Uterus (tissue), 4 donors: ENCODE results near the gene C5. TPM values are rescaled to one million over a fixed set of nuclear protein-coding genes. Genes with fewer than 3 reads are reported as not detected.
A peak's percentile ranks its signal among the peaks of the same experiment; 100 is the strongest.

Source experiments
- DNase-seq, 2 donors: peaks; one replicate each; pipeline ENCODE4 v3.0.0-alpha.2; 2019 to 2020
- H3K27ac ChIP-seq, 2 donors: fragments of 200-600 bp; sonication (generic); 1 replicate in 1 of 2; 2 replicates in 1 of 2; pipeline ENCODE4 v1.5.1; 2016 to 2018
- H3K27me3 ChIP-seq, 2 donors: fragments of 200-600 bp; sonication (generic); one replicate each; pipeline ENCODE4 v1.5.1; 2018 to 2019; ENCODE audit warnings: control low read depth in 1 of 2
- H3K36me3 ChIP-seq, 2 donors: fragments of 200-600 bp; sonication (generic); one replicate each; pipeline ENCODE4 v1.5.1; 2019; ENCODE audit warnings: control low read depth in 1 of 2
- H3K4me1 ChIP-seq, 2 donors: fragments of 200-600 bp; sonication (generic); one replicate each; pipeline ENCODE4 v1.5.1; 2018 to 2019; ENCODE audit warnings: control low read depth in 1 of 2
- H3K4me3 ChIP-seq, 2 donors: fragments of 200-600 bp; sonication (generic); 1 replicate in 1 of 2; 2 replicates in 1 of 2; pipeline ENCODE4 v1.5.1; 2018 to 2019; ENCODE audit warnings: mild to moderate bottlenecking in 1 of 2
- H3K9me3 ChIP-seq, 2 donors: fragments of 200-600 bp; sonication (generic); one replicate each; pipeline ENCODE4 v1.5.1; 2019; ENCODE audit warnings: control low read depth in 1 of 2
- CTCF ChIP-seq, 4 experiments: fragments of 200-600 bp in 2 of 4; fragments of 450-650 bp in 2 of 4; sonication (generic) in 2 of 4; IDR thresholded peaks; one replicate each; pipeline ENCODE4 v1.5.1; 2016 to 2019; ENCODE audit warnings: antibody characterized with exemption in 4 of 4, mild to moderate bottlenecking in 2 of 4, moderate library complexity in 1 of 4
- POLR2A ChIP-seq, 2 donors: fragments of 450-650 bp; IDR thresholded peaks; one replicate each; pipeline ENCODE4 v1.6.1; 2016; ENCODE audit warnings: antibody characterized with exemption in 2 of 2, mild to moderate bottlenecking in 1 of 2, moderate library complexity in 1 of 2
- intact Hi-C: fragments of 100-400 bp; cut with DNase I; formaldehyde crosslinking; loops from one replicate; pipeline ENCODE4 v1.15.1; 2023; ENCODE audit warnings: low total_unique reads
- total RNA-seq, 4 donors: library from RNA; depleted of rRNA in 3 of 4; stranded (reverse); fragments of >200 nt in 3 of 4; gene quantifications; one replicate each; pipeline versions ENCODE4 v1.1.0 to v1.2.4, GENCODE V29; 2014 to 2023
- donor health status: DM: yes; HTN: yes; CAD: no.

Gene C5
- total RNA-seq, 4 donors from 2014 or later = 2.1 to 37.1 (median 10.3) TPM

- DNase-seq = no peak
- no peak overlapping the region for H3K4me3 ChIP-seq
- no peaks in the 10 kb centered on the region for H3K27me3 ChIP-seq
- no peak overlapping the region for H3K27ac ChIP-seq
- intact Hi-C loops = no loop called here
- H3K9me3 ChIP-seq = no peaks in the 10 kb centered on the region
- no peaks in the 10 kb centered on the region for H3K4me1 ChIP-seq
- no peaks in the 10 kb centered on the region for H3K36me3 ChIP-seq
- TF ChIP-seq POLR2A (IDR thresholded peaks at IDR 0.05) (no peak), CTCF (IDR thresholded peaks at IDR 0.05) (no peak)
Measured at GRCh38 chr9:121066850-121067249, 16.8 kb upstream of the C5 start.

GRCh38 chr9:121059998-121060636, 10.0 kb upstream of the C5 start:
- H3K36me3 ChIP-seq = no peaks in the 10 kb centered on the region
- TF ChIP-seq CTCF (IDR thresholded peaks at IDR 0.05) (peak; percentile 65 to 73 (median 70)), POLR2A (IDR thresholded peaks at IDR 0.05) (no peak)
- DNase-seq = peak in 1 of 2 donors; percentile 42
- H3K27ac ChIP-seq = no peak overlapping the region
- H3K27me3 ChIP-seq = no peaks in the 10 kb centered on the region
- no peak overlapping the region for H3K4me3 ChIP-seq
- H3K9me3 ChIP-seq = no peaks in the 10 kb centered on the region
- intact Hi-C loops = loop anchor here (10.0 kb wide), 1 partner anchor 305 kb away; no protein-coding TSS in a partner anchor
- no peaks in the 10 kb centered on the region for H3K4me1 ChIP-seq

- H3K9me3 ChIP-seq = no peaks in the 10 kb centered on the region
- H3K4me1 ChIP-seq = no peaks in the 10 kb centered on the region
- TF ChIP-seq CTCF (IDR thresholded peaks at IDR 0.05) (no peak), POLR2A (IDR thresholded peaks at IDR 0.05) (no peak)
- H3K4me3 ChIP-seq = no peak overlapping the region
- intact Hi-C loops = loop anchor here (10.0 kb wide), 1 partner anchor 305 kb away; no protein-coding TSS in a partner anchor
- no peaks in the 10 kb centered on the region for H3K36me3 ChIP-seq
- H3K27ac ChIP-seq = no peak overlapping the region
- no peak for DNase-seq
- no peaks in the 10 kb centered on the region for H3K27me3 ChIP-seq
Measured at GRCh38 chr9:121059513-121059912, 9.4 kb upstream of the C5 start.

- Histone ChIP-seq H3K9me3 (no peaks in the 10 kb centered on the region), H3K4me3 (no peak overlapping the region), H3K4me1 (no peaks in the 10 kb centered on the region), H3K36me3 (no peaks in the 10 kb centered on the region), H3K27ac (no peak overlapping the region), H3K27me3 (no peaks in the 10 kb centered on the region)
- no peak for TF ChIP-seq CTCF (IDR thresholded peaks at IDR 0.05)
- TF ChIP-seq POLR2A (IDR thresholded peaks at IDR 0.05) = no peak
- no peak for DNase-seq
- intact Hi-C loops = loop anchor here (10.0 kb wide), 1 partner anchor 303 kb away; no protein-coding TSS in a partner anchor
Measured at GRCh38 chr9:121057821-121058220, 7.7 kb upstream of the C5 start.

GRCh38 chr9:121055642-121056143, 5.6 kb upstream of the C5 start:
- H3K36me3 ChIP-seq = no peaks in the 10 kb centered on the region
- intact Hi-C loops = loop anchor here (10.0 kb wide), 1 partner anchor 301 kb away; no protein-coding TSS in a partner anchor
- H3K4me1 ChIP-seq = no peaks in the 10 kb centered on the region
- no peaks in the 10 kb centered on the region for H3K27me3 ChIP-seq
- H3K27ac ChIP-seq = no peak overlapping the region
- TF ChIP-seq POLR2A (IDR thresholded peaks at IDR 0.05) (no peak), CTCF (IDR thresholded peaks at IDR 0.05) (no peak)
- no peak overlapping the region for H3K4me3 ChIP-seq
- no peak for DNase-seq
- H3K9me3 ChIP-seq = no peaks in the 10 kb centered on the region
